Colonic mucosa (tissue), 4 donors: Measurements from ENCODE around the gene DRAXIN. TPM values are rescaled to one million over a fixed set of nuclear protein-coding genes. Genes with fewer than 3 reads are reported as not detected.

Source experiments
- DNase-seq: peaks from one replicate; pipeline ENCODE4 v3.0.0-alpha.2; 2020
- H3K27ac ChIP-seq: fragments of 200-600 bp; one replicate; pipeline ENCODE4 v1.8.0; 2021
- H3K27me3 ChIP-seq: fragments of 200-600 bp; one replicate; pipeline ENCODE4 v1.8.0; 2021
- H3K36me3 ChIP-seq: fragments of 200-600 bp; one replicate; pipeline ENCODE4 v1.8.0; 2021
- H3K4me1 ChIP-seq: fragments of 200-600 bp; one replicate; pipeline ENCODE4 v1.8.0; 2021; ENCODE audit warnings: mild to moderate bottlenecking
- H3K4me3 ChIP-seq: fragments of 200-600 bp; one replicate; pipeline ENCODE4 v1.8.0; 2021
- H3K9ac ChIP-seq, 2 donors: one replicate each; pipeline ENCODE4 v1.7.0; 2013; ENCODE audit warnings: control low read depth in 2 of 2, low read depth in 2 of 2, low read length in 2 of 2
- H3K9me3 ChIP-seq: fragments of 200-600 bp; one replicate; pipeline ENCODE4 v1.8.0; 2021
- intact Hi-C: fragments of 100-400 bp; cut with DNase I; formaldehyde crosslinking; loops from one replicate; pipeline ENCODE4 v1.14.1; 2022
- total RNA-seq, 2 donors: library from RNA; stranded (reverse); fragmentation: NEBNext Ultra II Directional in 1 of 2; extraction: Animal tissue kit (Norgen Biotek cat#: 25700) in 1 of 2; gene quantifications; one replicate each; pipeline ENCODE4 v1.2.1, GENCODE V29; 2021
- TF ChIP-seq, protein P1 (sequence below): fragments of 200-600 bp; IDR thresholded peaks from one replicate; pipeline ENCODE4 v1.8.0; 2022; ENCODE audit warnings: antibody characterized with exemption, mild to moderate bottlenecking
- donor health status: healthy.
- donor health status: DM: no; HTN: no; CAD: no.
- donor health status: DM: no; HTN: no; CAD: no.

Gene DRAXIN
- total RNA-seq, 2 donors from 2014 or later = 0.05 TPM

DNA sequence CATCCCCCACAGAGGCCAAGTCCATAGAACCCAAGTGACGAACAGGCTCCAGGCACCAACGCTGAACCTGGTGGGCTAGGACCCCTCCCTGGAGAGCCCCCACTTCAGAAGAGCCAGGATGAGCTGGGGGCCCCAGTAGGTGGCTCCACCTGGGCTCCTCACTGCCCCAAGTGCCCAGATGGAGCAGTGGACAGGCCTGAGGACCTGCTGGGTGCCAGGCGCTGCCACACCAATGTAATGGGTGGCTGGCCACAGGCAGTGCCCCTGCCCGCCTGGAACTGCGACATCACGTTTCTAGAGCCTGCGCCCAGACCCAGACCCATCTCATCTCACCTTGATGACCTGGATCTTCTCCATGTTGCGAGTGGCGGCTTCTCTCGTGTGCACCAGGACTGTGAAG is 16.2 kb upstream of the DRAXIN start:
- no peak for DNase-seq
- no peak overlapping the region for H3K27ac ChIP-seq
- intact Hi-C loops = no loop called here
- TF ChIP-seq, protein P1, sequence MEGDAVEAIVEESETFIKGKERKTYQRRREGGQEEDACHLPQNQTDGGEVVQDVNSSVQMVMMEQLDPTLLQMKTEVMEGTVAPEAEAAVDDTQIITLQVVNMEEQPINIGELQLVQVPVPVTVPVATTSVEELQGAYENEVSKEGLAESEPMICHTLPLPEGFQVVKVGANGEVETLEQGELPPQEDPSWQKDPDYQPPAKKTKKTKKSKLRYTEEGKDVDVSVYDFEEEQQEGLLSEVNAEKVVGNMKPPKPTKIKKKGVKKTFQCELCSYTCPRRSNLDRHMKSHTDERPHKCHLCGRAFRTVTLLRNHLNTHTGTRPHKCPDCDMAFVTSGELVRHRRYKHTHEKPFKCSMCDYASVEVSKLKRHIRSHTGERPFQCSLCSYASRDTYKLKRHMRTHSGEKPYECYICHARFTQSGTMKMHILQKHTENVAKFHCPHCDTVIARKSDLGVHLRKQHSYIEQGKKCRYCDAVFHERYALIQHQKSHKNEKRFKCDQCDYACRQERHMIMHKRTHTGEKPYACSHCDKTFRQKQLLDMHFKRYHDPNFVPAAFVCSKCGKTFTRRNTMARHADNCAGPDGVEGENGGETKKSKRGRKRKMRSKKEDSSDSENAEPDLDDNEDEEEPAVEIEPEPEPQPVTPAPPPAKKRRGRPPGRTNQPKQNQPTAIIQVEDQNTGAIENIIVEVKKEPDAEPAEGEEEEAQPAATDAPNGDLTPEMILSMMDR = no peak
- H3K9me3 ChIP-seq = no peaks in the 10 kb centered on the region
- no peaks in the 10 kb centered on the region for H3K4me1 ChIP-seq
- H3K36me3 ChIP-seq = no peaks in the 10 kb centered on the region
- H3K27me3 ChIP-seq = no peaks in the 10 kb centered on the region
- no peak overlapping the region for H3K9ac ChIP-seq
- H3K4me3 ChIP-seq = no peak overlapping the region

DNA sequence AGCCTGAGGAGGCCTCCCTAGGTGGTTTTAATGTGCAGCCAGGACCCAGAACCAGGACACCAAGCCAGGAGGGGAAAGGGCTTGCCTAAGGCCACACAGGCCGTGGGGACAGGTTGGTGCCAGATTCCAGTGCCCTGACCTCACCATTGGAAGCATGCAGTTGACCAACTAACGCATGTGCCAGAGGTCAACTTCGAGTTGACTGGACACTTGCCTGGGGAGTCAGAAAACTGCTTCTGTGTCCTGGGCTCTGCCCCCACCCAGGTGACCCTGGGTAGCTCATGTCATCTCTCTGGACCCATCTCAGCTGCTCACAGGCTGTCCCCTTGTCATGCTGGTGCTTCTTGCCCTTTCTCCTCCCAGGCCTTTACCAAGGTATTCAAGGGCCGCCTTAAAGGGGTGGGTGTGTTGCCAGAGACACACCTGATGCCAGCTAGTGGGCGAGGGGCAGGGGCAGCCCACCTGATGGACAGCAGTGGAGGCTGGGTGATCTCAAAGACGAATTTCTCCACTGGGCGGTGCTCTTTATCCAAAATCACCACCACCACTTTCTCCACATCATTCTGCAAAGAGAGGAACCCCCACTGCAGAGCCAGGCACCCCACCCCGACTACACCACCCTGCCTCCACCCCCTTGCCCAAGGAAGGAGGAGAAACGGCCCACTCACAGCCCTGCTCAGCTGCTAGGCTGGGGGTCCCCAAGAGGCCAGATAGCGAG is 15.0 kb upstream of the DRAXIN start:
- Histone ChIP-seq H3K27ac (no peak overlapping the region), H3K9me3 (no peaks in the 10 kb centered on the region), H3K4me1 (no peaks in the 10 kb centered on the region), H3K27me3 (no peaks in the 10 kb centered on the region), H3K9ac (no peak overlapping the region), H3K36me3 (no peaks in the 10 kb centered on the region), H3K4me3 (no peak overlapping the region)
- no peak for DNase-seq
- TF ChIP-seq, protein P1 = no peak
- intact Hi-C loops = no loop called here

DNA sequence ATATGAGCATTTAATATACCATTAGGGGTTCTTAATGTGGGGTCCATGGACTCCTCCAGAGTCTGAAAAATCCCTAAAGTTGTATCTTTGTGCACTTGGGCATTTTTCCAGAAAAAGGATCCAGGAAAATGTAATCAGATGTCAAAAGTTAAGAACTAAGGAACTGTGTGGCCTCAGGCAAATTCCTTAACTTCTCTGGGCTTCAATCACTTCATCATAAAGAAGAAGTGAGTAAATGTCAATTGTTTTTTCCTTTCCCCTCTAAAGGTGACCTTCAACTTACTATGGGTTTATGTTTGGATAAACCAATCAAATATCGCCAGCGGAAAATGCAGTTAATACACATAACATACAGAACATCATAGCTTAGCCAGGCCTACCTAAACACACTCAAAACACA is 13.1 kb upstream of the DRAXIN start:
- no peak overlapping the region for H3K4me3 ChIP-seq
- DNase-seq = no peak
- TF ChIP-seq, protein P1 = no peak
- intact Hi-C loops = no loop called here
- H3K27me3 ChIP-seq = peaks cover 5% of the 10 kb centered on the region
- no peaks in the 10 kb centered on the region for H3K9me3 ChIP-seq
- H3K4me1 ChIP-seq = no peaks in the 10 kb centered on the region
- H3K27ac ChIP-seq = no peak overlapping the region
- no peak overlapping the region for H3K9ac ChIP-seq
- H3K36me3 ChIP-seq = no peaks in the 10 kb centered on the region

DNA sequence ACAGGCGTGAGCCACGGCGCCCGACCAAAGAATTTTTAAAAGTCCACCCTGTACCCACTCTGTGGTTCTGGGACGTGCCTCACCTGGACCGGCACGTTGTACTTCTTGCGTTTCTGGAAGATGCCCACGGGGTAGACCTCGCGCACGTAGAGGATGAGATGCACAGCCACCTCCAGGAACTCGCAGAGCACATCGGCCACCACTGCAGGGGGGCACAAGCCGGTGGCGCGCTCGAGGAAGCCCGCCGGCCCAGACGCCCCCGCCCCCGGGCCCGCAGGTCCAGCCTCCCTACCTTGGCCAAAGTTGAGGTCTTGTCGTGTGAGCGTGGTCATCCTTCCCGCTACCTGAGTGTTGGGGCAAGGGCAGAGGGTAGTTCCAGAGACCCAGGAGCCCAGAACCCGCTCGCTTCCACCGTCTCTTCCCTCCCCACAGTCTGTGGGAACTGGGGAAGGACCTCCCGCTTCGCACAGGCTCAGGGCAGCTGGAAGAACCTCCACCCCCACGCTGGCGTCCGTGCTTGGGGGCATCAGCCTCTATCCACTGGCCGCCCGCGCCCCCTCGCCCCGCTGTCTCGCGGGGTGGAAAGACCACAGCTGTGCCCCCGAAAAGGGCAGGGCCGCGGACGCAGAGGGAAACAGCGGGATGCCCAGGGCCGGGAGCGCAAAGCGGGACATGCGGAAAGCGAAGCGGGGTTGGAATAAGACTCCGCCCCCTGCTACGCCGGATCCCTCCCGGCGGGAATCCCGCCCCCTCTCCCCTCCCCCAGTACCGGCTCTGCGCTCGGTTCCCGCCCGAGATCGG is 11.0 kb upstream of the DRAXIN start:
- DNase-seq = no peak
- TF ChIP-seq, protein P1 = no peak
- Histone ChIP-seq H3K27ac (peak overlapping the region; percentile 51), H3K4me1 (no peaks in the 10 kb centered on the region), H3K9ac (peak overlapping the region; percentile 70 to 84), H3K4me3 (peak overlapping the region; percentile 77), H3K9me3 (no peaks in the 10 kb centered on the region), H3K36me3 (no peaks in the 10 kb centered on the region), H3K27me3 (peaks cover 5% of the 10 kb centered on the region)
- intact Hi-C loops = no loop called here

DNA sequence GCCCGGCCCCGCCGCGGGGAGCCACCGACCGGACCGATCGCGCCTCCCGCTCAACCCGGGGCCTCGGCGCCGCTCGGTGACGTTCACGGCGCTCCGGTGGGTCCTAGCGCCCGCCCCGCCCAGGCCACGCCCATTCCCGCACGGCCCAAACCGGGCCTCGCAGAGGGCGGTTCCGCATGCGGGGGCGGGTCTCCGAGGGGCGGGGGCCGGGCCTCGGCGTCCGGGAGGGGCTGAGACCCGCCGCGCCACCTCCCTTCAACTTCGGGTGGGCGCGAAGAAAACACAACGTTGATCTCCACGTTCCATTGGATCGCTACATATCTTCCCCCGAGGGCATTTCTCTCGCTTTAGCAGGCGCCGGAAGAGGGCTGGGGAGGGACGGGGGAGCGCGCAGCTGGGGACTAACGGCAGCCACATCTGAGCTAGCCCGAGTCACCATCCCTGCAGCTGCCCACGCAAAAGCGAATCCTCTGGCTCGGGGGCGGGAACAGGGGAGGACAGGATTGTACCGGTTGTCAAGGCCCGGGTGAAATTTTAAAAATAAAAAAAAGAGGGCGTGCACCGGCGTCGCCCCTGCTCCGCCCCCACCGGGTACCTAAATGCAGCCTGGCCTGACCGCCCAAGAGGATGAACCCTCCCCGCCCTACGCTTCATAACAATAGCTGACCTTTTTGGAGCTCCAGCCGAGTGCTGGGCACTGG is 10.3 kb upstream of the DRAXIN start, which contains the start of gene MAD2L2:
Gene MAD2L2 (minus strand): TSS at position 78 of the 701 bp plus-strand sequence. CDS start 547 bp downstream, outside the sequence.
- peak; percentile 89 for DNase-seq
- peaks cover 5% of the 10 kb centered on the region for H3K27me3 ChIP-seq
- no peaks in the 10 kb centered on the region for H3K4me1 ChIP-seq
- H3K27ac ChIP-seq = peak within 1 kb of the TSS; percentile 51
- peak within 1 kb of the TSS; percentile 77 for H3K4me3 ChIP-seq
- no peaks in the 10 kb centered on the region for H3K9me3 ChIP-seq
- peak within 1 kb of the TSS; percentile 70 to 84 for H3K9ac ChIP-seq
- intact Hi-C loops = no loop called here
- no peaks in the 10 kb centered on the region for H3K36me3 ChIP-seq
- TF ChIP-seq, protein P1 = no peak
